ENCODE results near the gene TRIM25. TPM values are rescaled to one million over a fixed set of nuclear protein-coding genes. Genes with fewer than 3 reads are reported as not detected.

The TRIM25 gene
- total and polyA plus RNA-seq, 2 of the 8 experiments (the other 6 are each of a cell fraction or from before 2014, with no cell fraction given), result 16.6 to 38.9 TPM

DNA sequence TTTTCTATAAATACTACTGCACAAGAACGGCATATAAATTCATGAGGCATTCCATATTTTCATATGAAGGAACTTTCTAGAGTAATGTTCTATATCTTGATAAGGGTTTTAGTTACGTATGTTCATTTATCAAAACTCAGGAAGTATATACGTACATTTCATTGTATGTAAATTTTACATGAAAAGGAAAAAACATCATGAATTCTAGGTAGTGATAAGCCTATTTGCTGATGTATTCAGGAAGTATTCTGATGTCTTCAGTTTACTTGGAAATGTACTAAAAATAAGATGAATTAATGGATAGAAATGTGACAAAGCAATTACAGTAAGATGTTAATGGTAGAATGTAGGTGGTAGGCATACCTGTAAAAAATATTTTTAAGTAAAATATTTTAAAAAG, 75.2 kb downstream of the TRIM25 start (continued):
- TF ChIP-seq, protein P1, sequence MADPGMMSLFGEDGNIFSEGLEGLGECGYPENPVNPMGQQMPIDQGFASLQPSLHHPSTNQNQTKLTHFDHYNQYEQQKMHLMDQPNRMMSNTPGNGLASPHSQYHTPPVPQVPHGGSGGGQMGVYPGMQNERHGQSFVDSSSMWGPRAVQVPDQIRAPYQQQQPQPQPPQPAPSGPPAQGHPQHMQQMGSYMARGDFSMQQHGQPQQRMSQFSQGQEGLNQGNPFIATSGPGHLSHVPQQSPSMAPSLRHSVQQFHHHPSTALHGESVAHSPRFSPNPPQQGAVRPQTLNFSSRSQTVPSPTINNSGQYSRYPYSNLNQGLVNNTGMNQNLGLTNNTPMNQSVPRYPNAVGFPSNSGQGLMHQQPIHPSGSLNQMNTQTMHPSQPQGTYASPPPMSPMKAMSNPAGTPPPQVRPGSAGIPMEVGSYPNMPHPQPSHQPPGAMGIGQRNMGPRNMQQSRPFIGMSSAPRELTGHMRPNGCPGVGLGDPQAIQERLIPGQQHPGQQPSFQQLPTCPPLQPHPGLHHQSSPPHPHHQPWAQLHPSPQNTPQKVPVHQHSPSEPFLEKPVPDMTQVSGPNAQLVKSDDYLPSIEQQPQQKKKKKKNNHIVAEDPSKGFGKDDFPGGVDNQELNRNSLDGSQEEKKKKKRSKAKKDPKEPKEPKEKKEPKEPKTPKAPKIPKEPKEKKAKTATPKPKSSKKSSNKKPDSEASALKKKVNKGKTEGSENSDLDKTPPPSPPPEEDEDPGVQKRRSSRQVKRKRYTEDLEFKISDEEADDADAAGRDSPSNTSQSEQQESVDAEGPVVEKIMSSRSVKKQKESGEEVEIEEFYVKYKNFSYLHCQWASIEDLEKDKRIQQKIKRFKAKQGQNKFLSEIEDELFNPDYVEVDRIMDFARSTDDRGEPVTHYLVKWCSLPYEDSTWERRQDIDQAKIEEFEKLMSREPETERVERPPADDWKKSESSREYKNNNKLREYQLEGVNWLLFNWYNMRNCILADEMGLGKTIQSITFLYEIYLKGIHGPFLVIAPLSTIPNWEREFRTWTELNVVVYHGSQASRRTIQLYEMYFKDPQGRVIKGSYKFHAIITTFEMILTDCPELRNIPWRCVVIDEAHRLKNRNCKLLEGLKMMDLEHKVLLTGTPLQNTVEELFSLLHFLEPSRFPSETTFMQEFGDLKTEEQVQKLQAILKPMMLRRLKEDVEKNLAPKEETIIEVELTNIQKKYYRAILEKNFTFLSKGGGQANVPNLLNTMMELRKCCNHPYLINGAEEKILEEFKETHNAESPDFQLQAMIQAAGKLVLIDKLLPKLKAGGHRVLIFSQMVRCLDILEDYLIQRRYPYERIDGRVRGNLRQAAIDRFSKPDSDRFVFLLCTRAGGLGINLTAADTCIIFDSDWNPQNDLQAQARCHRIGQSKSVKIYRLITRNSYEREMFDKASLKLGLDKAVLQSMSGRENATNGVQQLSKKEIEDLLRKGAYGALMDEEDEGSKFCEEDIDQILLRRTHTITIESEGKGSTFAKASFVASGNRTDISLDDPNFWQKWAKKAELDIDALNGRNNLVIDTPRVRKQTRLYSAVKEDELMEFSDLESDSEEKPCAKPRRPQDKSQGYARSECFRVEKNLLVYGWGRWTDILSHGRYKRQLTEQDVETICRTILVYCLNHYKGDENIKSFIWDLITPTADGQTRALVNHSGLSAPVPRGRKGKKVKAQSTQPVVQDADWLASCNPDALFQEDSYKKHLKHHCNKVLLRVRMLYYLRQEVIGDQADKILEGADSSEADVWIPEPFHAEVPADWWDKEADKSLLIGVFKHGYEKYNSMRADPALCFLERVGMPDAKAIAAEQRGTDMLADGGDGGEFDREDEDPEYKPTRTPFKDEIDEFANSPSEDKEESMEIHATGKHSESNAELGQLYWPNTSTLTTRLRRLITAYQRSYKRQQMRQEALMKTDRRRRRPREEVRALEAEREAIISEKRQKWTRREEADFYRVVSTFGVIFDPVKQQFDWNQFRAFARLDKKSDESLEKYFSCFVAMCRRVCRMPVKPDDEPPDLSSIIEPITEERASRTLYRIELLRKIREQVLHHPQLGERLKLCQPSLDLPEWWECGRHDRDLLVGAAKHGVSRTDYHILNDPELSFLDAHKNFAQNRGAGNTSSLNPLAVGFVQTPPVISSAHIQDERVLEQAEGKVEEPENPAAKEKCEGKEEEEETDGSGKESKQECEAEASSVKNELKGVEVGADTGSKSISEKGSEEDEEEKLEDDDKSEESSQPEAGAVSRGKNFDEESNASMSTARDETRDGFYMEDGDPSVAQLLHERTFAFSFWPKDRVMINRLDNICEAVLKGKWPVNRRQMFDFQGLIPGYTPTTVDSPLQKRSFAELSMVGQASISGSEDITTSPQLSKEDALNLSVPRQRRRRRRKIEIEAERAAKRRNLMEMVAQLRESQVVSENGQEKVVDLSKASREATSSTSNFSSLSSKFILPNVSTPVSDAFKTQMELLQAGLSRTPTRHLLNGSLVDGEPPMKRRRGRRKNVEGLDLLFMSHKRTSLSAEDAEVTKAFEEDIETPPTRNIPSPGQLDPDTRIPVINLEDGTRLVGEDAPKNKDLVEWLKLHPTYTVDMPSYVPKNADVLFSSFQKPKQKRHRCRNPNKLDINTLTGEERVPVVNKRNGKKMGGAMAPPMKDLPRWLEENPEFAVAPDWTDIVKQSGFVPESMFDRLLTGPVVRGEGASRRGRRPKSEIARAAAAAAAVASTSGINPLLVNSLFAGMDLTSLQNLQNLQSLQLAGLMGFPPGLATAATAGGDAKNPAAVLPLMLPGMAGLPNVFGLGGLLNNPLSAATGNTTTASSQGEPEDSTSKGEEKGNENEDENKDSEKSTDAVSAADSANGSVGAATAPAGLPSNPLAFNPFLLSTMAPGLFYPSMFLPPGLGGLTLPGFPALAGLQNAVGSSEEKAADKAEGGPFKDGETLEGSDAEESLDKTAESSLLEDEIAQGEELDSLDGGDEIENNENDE (IDR thresholded peaks at IDR 0.05; ENCODE audit: insufficient replicate concordance, low read length), result no peak
- TF ChIP-seq SP4 (IDR thresholded peaks at IDR 0.05; ENCODE audit: low read length) (no peak), RFX5 (IDR thresholded peaks at IDR 0.05; ENCODE audit: borderline replicate concordance, low read depth, low read length) (no peak)

Data from H1 (cell line).